Gastroesophageal sphincter (tissue), 4 donors: ENCODE results near the gene GLRA3. TPM values are rescaled to one million over a fixed set of nuclear protein-coding genes. Genes with fewer than 3 reads are reported as not detected.

Source experiments
- ATAC-seq: fragments of 150-250 bp; one replicate; pipeline ENCODE4 v1.9.1; 2016; ENCODE audit warnings: mild to moderate bottlenecking, moderate library complexity
- H3K27ac ChIP-seq, 4 donors: fragments of 200-600 bp; sonication (generic) in 3 of 4; 1 replicate in 3 of 4; 2 replicates in 1 of 4; pipeline ENCODE4 v1.5.1; 2016 to 2019
- H3K27me3 ChIP-seq: fragments of 200-600 bp; sonication (generic); one replicate; pipeline ENCODE4 v1.5.1; 2019
- H3K36me3 ChIP-seq, 2 donors: fragments of 200-600 bp; sonication (generic); one replicate each; pipeline ENCODE4 v1.5.1; 2019; ENCODE audit warnings: control low read depth in 1 of 2
- H3K4me1 ChIP-seq, 3 donors: fragments of 200-600 bp; sonication (generic); 1 replicate in 2 of 3; 2 replicates in 1 of 3; pipeline ENCODE4 v1.5.1; 2016 to 2019; ENCODE audit warnings: control low read depth in 2 of 3
- H3K4me3 ChIP-seq, 2 donors: fragments of 200-600 bp; sonication (generic); one replicate each; pipeline ENCODE4 v1.5.1; 2019; ENCODE audit warnings: mild to moderate bottlenecking in 1 of 2, moderate library complexity in 1 of 2
- H3K9me3 ChIP-seq, 3 donors: fragments of 200-600 bp; sonication (generic); one replicate each; pipeline ENCODE4 v1.5.1; 2017 to 2019; ENCODE audit warnings: control low read depth in 2 of 3
- CTCF ChIP-seq, 4 experiments: fragments of 200-600 bp in 2 of 4; fragments of 450-650 bp in 2 of 4; sonication (generic) in 1 of 4; IDR thresholded peaks; one replicate each; pipeline ENCODE4 v1.5.1; 2017 to 2019; ENCODE audit warnings: antibody characterized with exemption in 4 of 4, mild to moderate bottlenecking in 2 of 4, moderate library complexity in 2 of 4
- EP300 ChIP-seq: sonication (generic); formaldehyde crosslinking; IDR thresholded peaks from one replicate; pipeline ENCODE4 v1.6.1; 2017; ENCODE audit warnings: antibody characterized with exemption, mild to moderate bottlenecking
- POLR2A ChIP-seq, 2 donors: fragments of 450-650 bp; IDR thresholded peaks; one replicate each; pipeline ENCODE4 v1.6.1; 2017; ENCODE audit warnings: antibody characterized with exemption in 2 of 2, mild to moderate bottlenecking in 2 of 2, moderate library complexity in 1 of 2
- POLR2AphosphoS5 ChIP-seq: sonication (generic); formaldehyde crosslinking; IDR thresholded peaks from one replicate; pipeline ENCODE4 v1.6.1; 2017; ENCODE audit warnings: antibody characterized with exemption
- WGBS, 2 donors: methylation state at CpG; one replicate each; pipeline ENCODE4 v1.1.5; 2018; ENCODE audit warnings: low coverage in 1 of 2; 5-methylcytosine and 5-hydroxymethylcytosine counted together
- total RNA-seq, 4 donors: library from RNA; depleted of rRNA; stranded (reverse); fragments of >200 nt; gene quantifications; one replicate each; pipeline ENCODE4 v1.1.0, GENCODE V29; 2016

GLRA3 gene
- total RNA-seq, 4 donors from 2014 or later = 0.13 TPM; not detected in 3

DNA sequence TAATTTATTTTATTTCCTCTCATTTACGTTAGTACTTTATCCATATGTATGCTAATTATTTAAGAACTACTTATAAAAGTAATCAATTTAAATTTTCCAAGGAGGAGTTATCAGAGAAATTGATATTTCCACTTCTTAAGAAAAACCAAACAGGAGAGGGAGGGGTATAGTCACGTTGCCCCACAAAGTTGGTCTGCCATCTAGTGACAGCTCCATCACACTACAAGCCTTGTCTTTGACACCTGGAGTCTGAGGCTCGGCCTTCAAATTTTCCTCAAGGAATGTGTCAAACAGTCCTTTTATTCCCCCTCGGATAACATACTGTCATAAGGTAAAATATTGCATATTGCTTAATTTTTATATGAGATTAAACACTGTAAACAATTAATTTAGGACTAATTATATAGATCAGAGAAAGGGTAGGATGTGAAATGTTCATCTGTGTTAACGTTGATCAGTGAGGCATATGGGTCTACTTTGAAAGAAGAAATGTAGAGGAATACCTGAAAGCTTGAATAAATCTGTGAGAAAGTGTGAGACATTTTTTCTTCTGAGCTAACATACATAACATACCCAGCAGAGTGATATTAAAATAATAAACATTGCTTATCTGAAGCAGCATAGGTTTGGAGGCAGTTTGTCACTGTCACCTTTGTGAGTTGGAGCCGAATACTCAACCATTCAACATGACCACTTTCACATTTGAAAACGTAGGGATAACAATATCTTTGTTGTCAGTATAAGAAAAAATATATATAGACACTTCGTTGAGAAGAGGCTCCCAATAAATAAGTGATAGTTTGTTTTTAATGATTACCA lies 114.4 kb downstream of the GLRA3 start:
- ATAC-seq = no peak
- TF ChIP-seq POLR2A (IDR thresholded peaks at IDR 0.05) = no peak
- TF ChIP-seq CTCF (IDR thresholded peaks at IDR 0.05) = peak; percentile 32 to 61 (median 36)
- no peaks in the 10 kb centered on the region for H3K4me1 ChIP-seq
- H3K4me3 ChIP-seq = no peak overlapping the region
- H3K27me3 ChIP-seq = peaks cover 8% of the 10 kb centered on the region
- no peaks in the 10 kb centered on the region for H3K9me3 ChIP-seq
- 40 to 44% methylated on average over 7 to 8 of the region's 8 CpGs for WGBS, 2 donors
- no peaks in the 10 kb centered on the region for H3K36me3 ChIP-seq
- H3K27ac ChIP-seq = no peak overlapping the region

GRCh38 chr4:174713821-174714220 lies 115.2 kb downstream of the GLRA3 start:
- Histone ChIP-seq H3K9me3 (no peaks in the 10 kb centered on the region), H3K4me1 (no peaks in the 10 kb centered on the region), H3K27ac (no peak overlapping the region), H3K4me3 (no peak overlapping the region), H3K27me3 (peaks cover 8% of the 10 kb centered on the region), H3K36me3 (no peaks in the 10 kb centered on the region)
- 28 to 50% methylated on average over 2 of the region's 2 CpGs for WGBS, 2 donors
- TF ChIP-seq EP300 (no peak), CTCF (IDR thresholded peaks at IDR 0.05) (no peak), POLR2A (IDR thresholded peaks at IDR 0.05) (no peak), POLR2AphosphoS5 (no peak)
- ATAC-seq = no peak

DNA sequence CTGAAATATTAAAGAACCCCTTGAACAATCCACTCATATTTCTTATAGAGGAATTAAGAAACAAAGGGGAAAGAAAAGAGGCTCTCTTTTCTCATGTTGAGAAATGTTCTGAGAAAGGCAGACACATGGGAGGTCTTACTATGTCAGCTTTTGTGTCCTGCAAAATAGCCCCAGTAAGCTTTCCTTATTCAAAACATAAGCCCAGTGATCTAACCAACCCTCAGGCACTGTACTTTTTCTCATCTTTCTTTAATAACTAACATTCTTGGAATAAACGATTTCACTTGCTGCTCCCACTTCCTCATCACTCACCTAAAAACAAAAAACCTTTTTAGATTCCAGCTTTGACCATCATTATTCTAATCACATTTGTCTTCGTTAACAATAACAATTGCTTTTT lies 115.9 kb downstream of the GLRA3 start:
- no peaks in the 10 kb centered on the region for H3K9me3 ChIP-seq
- no peak overlapping the region for H3K27ac ChIP-seq
- ATAC-seq = no peak
- no peaks in the 10 kb centered on the region for H3K4me1 ChIP-seq
- no peak overlapping the region for H3K4me3 ChIP-seq
- TF ChIP-seq EP300 = no peak
- no peak for TF ChIP-seq POLR2AphosphoS5
- no peak for TF ChIP-seq POLR2A (IDR thresholded peaks at IDR 0.05)
- no peak for TF ChIP-seq CTCF (IDR thresholded peaks at IDR 0.05)
- peaks cover 8% of the 10 kb centered on the region for H3K27me3 ChIP-seq
- H3K36me3 ChIP-seq = no peaks in the 10 kb centered on the region
- WGBS, 2 donors = 36 to 59% methylated on average over 2 of the region's 2 CpGs

DNA sequence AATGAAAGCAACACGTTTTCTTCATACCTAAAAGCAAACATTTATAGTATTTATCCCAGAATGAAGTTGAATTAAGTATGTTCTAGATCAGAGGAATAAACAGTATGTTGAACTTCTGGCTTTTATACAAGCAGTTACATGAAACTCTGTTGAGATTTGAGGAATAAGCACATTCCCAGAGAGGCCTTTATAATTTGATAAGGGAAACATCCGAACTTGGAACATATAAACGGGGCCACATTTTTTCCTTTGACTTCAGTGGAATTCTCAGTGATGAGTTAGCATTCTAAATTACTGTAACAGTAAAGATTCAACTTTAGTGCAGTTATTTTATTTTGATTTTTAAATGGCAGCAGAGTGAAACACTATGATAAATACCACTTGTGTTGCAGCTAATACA lies 119.5 kb downstream of the GLRA3 start:
- WGBS, 2 donors = 19 to 37% methylated on average over 3 of the region's 3 CpGs
- Histone ChIP-seq H3K27ac (no peak overlapping the region), H3K9me3 (no peaks in the 10 kb centered on the region), H3K4me3 (no peak overlapping the region), H3K27me3 (peaks cover 8% of the 10 kb centered on the region), H3K36me3 (no peaks in the 10 kb centered on the region), H3K4me1 (no peaks in the 10 kb centered on the region)
- no peak for TF ChIP-seq POLR2A (IDR thresholded peaks at IDR 0.05)
- no peak for TF ChIP-seq POLR2AphosphoS5
- TF ChIP-seq CTCF (IDR thresholded peaks at IDR 0.05) = no peak
- no peak for TF ChIP-seq EP300
- ATAC-seq = no peak

DNA sequence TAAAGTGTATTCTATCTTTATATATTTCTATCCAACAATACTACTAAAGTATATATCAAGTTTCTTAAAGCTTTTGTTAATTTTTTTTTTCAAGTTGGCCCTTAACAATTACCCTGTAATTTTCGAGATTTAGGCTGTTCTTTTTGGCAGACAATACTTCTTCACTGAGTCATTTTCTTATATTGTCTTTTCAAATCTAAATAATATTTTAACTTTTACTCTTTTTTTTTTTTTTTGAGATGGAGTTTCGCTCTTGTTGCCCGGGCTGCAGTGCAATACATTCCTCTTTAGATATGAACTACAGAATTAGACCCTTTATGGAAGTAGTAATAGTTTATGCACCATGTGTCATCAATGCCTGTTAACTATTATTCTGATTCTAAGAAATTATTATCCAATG lies 120.7 kb downstream of the GLRA3 start:
- H3K4me3 ChIP-seq = no peak overlapping the region
- ATAC-seq = no peak
- no peaks in the 10 kb centered on the region for H3K36me3 ChIP-seq
- H3K9me3 ChIP-seq = no peaks in the 10 kb centered on the region
- WGBS, 2 donors = 47 to 58% methylated on average over 3 of the region's 3 CpGs
- H3K4me1 ChIP-seq = no peaks in the 10 kb centered on the region
- no peaks in the 10 kb centered on the region for H3K27me3 ChIP-seq
- H3K27ac ChIP-seq = no peak overlapping the region
- TF ChIP-seq EP300 (no peak), POLR2AphosphoS5 (no peak), CTCF (IDR thresholded peaks at IDR 0.05) (no peak), POLR2A (IDR thresholded peaks at IDR 0.05) (no peak)
